OCI-LY1 (cell line): ENCODE measurements around the gene DLGAP3.

ENCODE experiments used
- H2AFZ ChIP-seq: fragments of 200-600 bp; sonication (generic), shearing (Covaris generic); 2 replicates; pipeline ENCODE4 v1.6.0; 2014; ENCODE audit warnings: antibody characterized with exemption, mild to moderate bottlenecking, low read length
- H3F3A ChIP-seq: fragments of 200-600 bp; sonication (generic), shearing (Covaris generic); 2 replicates; pipeline ENCODE4 v1.6.0; 2014; ENCODE audit warnings: mild to moderate bottlenecking, antibody characterized with exemption, low read length, moderate library complexity; ENCODE audit not compliant: insufficient read depth
- H3K27ac ChIP-seq: fragments of 200-600 bp; sonication (generic); 2 replicates; pipeline ENCODE4 v1.5.1; 2014; ENCODE audit warnings: low read length, mixed run types, mild to moderate bottlenecking, low read depth; ENCODE audit not compliant: poor library complexity, severe bottlenecking
- H3K27me3 ChIP-seq: fragments of 200-600 bp; sonication (generic); 2 replicates; pipeline ENCODE4 v1.6.0; 2014; ENCODE audit warnings: antibody characterized with exemption, mild to moderate bottlenecking, low read length, moderate library complexity; ENCODE audit not compliant: insufficient read depth
- H3K36me3 ChIP-seq: fragments of 200-600 bp; sonication (generic); 2 replicates; pipeline ENCODE4 v1.6.1; 2014; ENCODE audit warnings: mild to moderate bottlenecking, antibody characterized with exemption, low read length, moderate library complexity, mixed read lengths; ENCODE audit not compliant: insufficient read depth
- H3K4me1 ChIP-seq: fragments of 200-600 bp; sonication (generic); 2 replicates; pipeline ENCODE4 v1.5.1; 2014; ENCODE audit warnings: mild to moderate bottlenecking, low read length, moderate library complexity; ENCODE audit not compliant: insufficient read depth, severe bottlenecking
- H3K4me2 ChIP-seq: fragments of 200-600 bp; sonication (generic), shearing (Covaris generic); 2 replicates; pipeline ENCODE4 v1.6.1; 2014; ENCODE audit warnings: low read length
- H3K4me3 ChIP-seq: fragments of 200-600 bp; sonication (generic); 2 replicates; pipeline ENCODE4 v1.5.1; 2014; ENCODE audit warnings: low read length, low read depth, mild to moderate bottlenecking, mixed read lengths; ENCODE audit not compliant: poor library complexity, severe bottlenecking
- H3K79me2 ChIP-seq: fragments of 200-600 bp; shearing (Covaris generic); 2 replicates; pipeline ENCODE4 v1.6.1; 2016; ENCODE audit warnings: mixed run types, low read length, mixed read lengths; ENCODE audit not compliant: insufficient read depth
- H3K9ac ChIP-seq: fragments of 200-600 bp; sonication (generic), shearing (Covaris generic); 2 replicates; pipeline ENCODE4 v1.6.1; 2014; ENCODE audit warnings: mild to moderate bottlenecking, low read length, mixed read lengths
- H3K9me2 ChIP-seq: fragments of 200-600 bp; sonication (generic), shearing (Covaris generic); 2 replicates; pipeline ENCODE4 v1.6.1; 2014; ENCODE audit warnings: low read depth, mild to moderate bottlenecking, low read length, mixed read lengths
- H3K9me3 ChIP-seq: fragments of 200-600 bp; shearing (Covaris generic); 2 replicates; pipeline ENCODE4 v1.6.1; 2014; ENCODE audit warnings: low read length, mixed read lengths
- H4K20me1 ChIP-seq: fragments of 200-600 bp; sonication (generic), shearing (Covaris generic); 2 replicates; pipeline ENCODE4 v1.6.0; 2016; ENCODE audit warnings: mild to moderate bottlenecking, low read length; ENCODE audit not compliant: insufficient read depth
- EZH2 ChIP-seq: fragments of 200-600 bp; sonication (generic), shearing (Covaris generic); IDR thresholded peaks from 2 replicates; pipeline ENCODE4 v1.8.0; 2017; ENCODE audit warnings: borderline replicate concordance, mixed run types, mild to moderate bottlenecking, antibody characterized with exemption, low read length, moderate library complexity, mixed read lengths
- TF ChIP-seq, protein P1 (sequence below): fragments of 200-600 bp; sonication (generic), shearing (Covaris generic); IDR thresholded peaks from 2 replicates; pipeline ENCODE4 v1.5.1; 2017; ENCODE audit warnings: mild to moderate bottlenecking, antibody characterized with exemption, low read length, moderate library complexity, mixed read lengths

Gene DLGAP3

DNA sequence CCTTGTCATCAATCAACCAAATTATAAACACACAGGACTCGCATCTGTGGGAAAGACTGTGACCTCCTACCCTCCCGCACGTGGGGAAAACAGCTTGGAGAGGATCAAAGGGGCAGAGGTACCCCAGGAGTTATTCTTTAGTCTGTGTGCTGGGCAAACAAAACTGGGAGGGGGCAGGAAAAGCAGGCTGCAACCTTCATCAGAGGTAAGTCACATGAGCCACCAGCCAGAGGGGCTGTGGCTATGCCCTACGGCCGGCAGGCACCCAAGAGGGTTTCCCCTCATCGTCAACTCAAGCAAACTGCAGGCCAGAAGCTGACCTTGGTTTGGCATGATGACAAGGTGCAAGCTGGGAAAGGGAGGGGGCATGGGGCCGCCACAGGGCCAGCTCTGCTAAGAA is 82.4 kb downstream of the DLGAP3 start:
- Histone ChIP-seq H3K9me3 (no peaks in the 10 kb centered on the region), H3K9me2 (no peaks in the 10 kb centered on the region), H3K4me3 (no peak overlapping the region), H3K79me2 (no peaks in the 10 kb centered on the region), H4K20me1 (no peaks in the 10 kb centered on the region), H3K27ac (no peak overlapping the region), H3K27me3 (no peaks in the 10 kb centered on the region), H3K4me2 (no peak overlapping the region), H3K36me3 (peaks cover 13% of the 10 kb centered on the region; the same call in 1 of the 2 replicates), H3F3A (no peaks in the 10 kb centered on the region), H3K4me1 (no peaks in the 10 kb centered on the region), H2AFZ (no peak overlapping the region), H3K9ac (no peak overlapping the region)
- no peak for TF ChIP-seq EZH2
- TF ChIP-seq, protein P1, sequence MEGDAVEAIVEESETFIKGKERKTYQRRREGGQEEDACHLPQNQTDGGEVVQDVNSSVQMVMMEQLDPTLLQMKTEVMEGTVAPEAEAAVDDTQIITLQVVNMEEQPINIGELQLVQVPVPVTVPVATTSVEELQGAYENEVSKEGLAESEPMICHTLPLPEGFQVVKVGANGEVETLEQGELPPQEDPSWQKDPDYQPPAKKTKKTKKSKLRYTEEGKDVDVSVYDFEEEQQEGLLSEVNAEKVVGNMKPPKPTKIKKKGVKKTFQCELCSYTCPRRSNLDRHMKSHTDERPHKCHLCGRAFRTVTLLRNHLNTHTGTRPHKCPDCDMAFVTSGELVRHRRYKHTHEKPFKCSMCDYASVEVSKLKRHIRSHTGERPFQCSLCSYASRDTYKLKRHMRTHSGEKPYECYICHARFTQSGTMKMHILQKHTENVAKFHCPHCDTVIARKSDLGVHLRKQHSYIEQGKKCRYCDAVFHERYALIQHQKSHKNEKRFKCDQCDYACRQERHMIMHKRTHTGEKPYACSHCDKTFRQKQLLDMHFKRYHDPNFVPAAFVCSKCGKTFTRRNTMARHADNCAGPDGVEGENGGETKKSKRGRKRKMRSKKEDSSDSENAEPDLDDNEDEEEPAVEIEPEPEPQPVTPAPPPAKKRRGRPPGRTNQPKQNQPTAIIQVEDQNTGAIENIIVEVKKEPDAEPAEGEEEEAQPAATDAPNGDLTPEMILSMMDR, result no peak

DNA sequence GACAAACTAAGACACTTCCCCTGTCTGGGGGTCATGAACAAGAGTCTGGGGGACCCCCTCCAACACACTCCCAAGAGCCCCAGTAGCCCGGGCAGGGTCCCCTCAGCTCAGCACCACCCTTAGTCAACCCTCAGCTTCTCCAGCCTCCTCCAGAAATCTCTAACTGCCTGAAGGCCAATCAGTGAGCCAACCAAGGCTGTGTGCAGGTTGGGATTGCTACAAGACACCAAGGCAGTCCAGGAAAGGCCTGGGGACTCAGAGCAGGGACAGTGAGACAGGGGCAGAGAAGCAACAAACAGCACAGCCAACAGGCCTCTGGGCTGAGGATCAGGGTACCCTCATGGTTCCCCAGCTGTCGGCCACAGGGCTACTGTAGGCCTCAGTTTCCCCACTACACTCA is 83.2 kb downstream of the DLGAP3 start:
- no peak overlapping the region for H3K4me3 ChIP-seq
- peaks cover 7% of the 10 kb centered on the region; the same call in 1 of the 2 replicates for H3K36me3 ChIP-seq
- H3K9me2 ChIP-seq, result no peaks in the 10 kb centered on the region
- TF ChIP-seq, protein P1, result no peak
- TF ChIP-seq EZH2, result no peak
- H3K4me1 ChIP-seq, result no peaks in the 10 kb centered on the region
- no peak overlapping the region for H3K9ac ChIP-seq
- H3K4me2 ChIP-seq, result no peak overlapping the region
- no peaks in the 10 kb centered on the region for H3K79me2 ChIP-seq
- no peaks in the 10 kb centered on the region for H3F3A ChIP-seq
- no peak overlapping the region for H3K27ac ChIP-seq
- H2AFZ ChIP-seq, result no peak overlapping the region
- no peaks in the 10 kb centered on the region for H3K27me3 ChIP-seq
- H4K20me1 ChIP-seq, result no peaks in the 10 kb centered on the region
- no peaks in the 10 kb centered on the region for H3K9me3 ChIP-seq

DNA sequence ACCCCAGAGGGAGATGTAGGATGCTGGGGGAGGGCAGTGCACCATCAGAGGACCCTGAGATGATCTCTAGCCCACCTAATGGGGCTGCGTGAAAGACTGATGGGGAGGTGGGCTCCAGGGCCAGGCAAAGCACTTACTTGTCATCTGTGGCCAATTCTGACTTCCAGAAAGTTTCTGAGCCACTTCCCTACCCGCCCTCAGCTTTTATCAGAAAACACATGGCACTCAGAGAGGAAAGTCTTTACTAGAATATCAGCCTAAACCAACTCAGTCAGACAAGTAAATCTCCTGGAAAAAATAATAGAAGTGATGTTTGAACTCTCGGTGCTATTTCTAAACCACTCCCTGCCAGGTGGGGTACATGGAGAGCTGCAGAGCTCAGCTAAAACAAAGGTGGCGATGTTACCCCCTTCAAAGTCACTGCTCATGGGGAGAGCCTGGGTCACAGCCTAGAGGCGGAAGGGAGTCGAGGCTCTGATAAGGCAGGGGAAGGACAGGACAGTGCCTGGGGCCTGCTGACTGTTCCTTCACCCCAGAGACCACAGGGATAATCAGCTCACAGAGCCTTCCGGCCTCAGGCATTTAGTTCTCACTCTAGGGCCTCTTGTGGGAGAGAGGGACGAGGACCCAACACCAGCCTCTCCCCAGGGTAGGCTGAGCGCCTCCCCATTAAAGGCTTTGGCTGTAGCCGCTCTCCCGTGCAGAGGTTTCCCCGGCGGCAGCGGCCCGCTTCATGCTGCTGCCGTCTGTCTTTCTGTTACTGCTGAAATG is 84.1 kb downstream of the DLGAP3 start:
- no peaks in the 10 kb centered on the region for H3K79me2 ChIP-seq
- H3K9me3 ChIP-seq, result no peaks in the 10 kb centered on the region
- H2AFZ ChIP-seq, result no peak overlapping the region
- no peak overlapping the region for H3K9ac ChIP-seq
- no peak overlapping the region for H3K27ac ChIP-seq
- H3K36me3 ChIP-seq, result no peaks in the 10 kb centered on the region; the same call in 1 of the 2 replicates
- H3K4me1 ChIP-seq, result no peaks in the 10 kb centered on the region
- no peaks in the 10 kb centered on the region for H4K20me1 ChIP-seq
- TF ChIP-seq EZH2, result no peak
- TF ChIP-seq, protein P1, result no peak
- no peaks in the 10 kb centered on the region for H3K27me3 ChIP-seq
- H3K4me2 ChIP-seq, result no peak overlapping the region
- H3F3A ChIP-seq, result no peaks in the 10 kb centered on the region
- no peaks in the 10 kb centered on the region for H3K9me2 ChIP-seq
- no peak overlapping the region for H3K4me3 ChIP-seq
